ENCODE data around the gene TSPYL1.

TSPYL1 gene

DNA sequence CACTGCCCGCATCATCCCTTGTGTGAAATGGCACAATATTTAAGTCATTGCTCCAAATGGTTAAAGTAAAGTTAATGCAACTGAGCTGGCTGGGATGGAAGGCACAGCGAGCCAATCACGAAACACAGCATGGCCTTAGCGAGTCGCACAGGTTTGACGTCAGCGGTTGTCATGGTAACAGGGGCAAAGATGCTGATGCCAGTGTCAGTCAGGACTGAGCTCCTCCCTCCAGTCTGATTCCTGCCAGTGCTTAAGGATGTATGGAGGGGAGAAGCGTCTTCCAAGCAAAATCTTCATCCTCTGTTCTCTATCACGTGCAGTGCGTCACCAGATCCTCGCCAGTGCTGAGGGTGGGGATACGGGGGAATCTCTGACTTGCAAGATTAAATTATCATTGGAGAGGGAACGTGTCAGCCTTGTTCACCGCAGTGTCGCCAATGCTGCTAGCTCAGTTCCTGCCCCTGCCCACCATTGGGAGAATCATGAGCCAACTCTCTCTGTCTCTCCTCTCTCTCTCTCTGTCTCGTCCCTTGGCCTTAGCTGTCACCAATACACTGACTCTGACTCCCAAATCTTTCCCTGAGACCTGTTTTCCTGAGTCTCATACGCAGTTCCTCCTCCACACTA, 50.3 kb downstream of the TSPYL1 start:
- H3K27me3 ChIP-seq, result no peaks in the 10 kb centered on the region
- TF ChIP-seq Cebpa-rat (IDR thresholded peaks at IDR 0.05), result no peak
- H3K27ac ChIP-seq, result no peak overlapping the region
- no peaks in the 10 kb centered on the region for H3K36me3 ChIP-seq
- no peak overlapping the region for H3K4me3 ChIP-seq
- H3K9ac ChIP-seq, result no peak overlapping the region
- no peaks in the 10 kb centered on the region for H3K9me3 ChIP-seq
- H3K4me2 ChIP-seq, result no peak overlapping the region
- no peaks in the 10 kb centered on the region for H3K4me1 ChIP-seq
- no peaks in the 10 kb centered on the region for H4K20me1 ChIP-seq
